GM23338 (cell line): ENCODE measurements around the gene COA6.
A peak's percentile ranks its signal among the peaks of the same experiment; 100 is the strongest.
"Not testable (repeated sequence)": the region's sequence is repeated elsewhere in the genome, so short reads cannot be mapped to it uniquely, and the experiment has no call there.

Source experiments
- CREB1 ChIP-seq: fragments of 250-450 bp; sonication (Bioruptor Pico); IDR thresholded peaks from 2 replicates; pipeline ENCODE4 v1.5.0; 2020; ENCODE audit warnings: low read depth, mild to moderate bottlenecking, moderate library complexity
- CTCF ChIP-seq, 2 experiments: fragments of 200-600 bp in 1 of 2; sonication (generic) in 1 of 2; conservative IDR thresholded peaks; 2 replicates each; pipeline versions ENCODE4 v1.5.1 to v1.6.1; 2016 to 2017; ENCODE audit warnings: antibody characterized with exemption in 2 of 2, low read depth in 2 of 2, mild to moderate bottlenecking in 2 of 2, moderate library complexity in 1 of 2
- ETS1 ChIP-seq: IDR thresholded peaks from 2 replicates; pipeline ENCODE4 v1.6.1; 2016; ENCODE audit warnings: antibody characterized with exemption
- EZH2 ChIP-seq: fragments of 200-600 bp; sonication (generic); IDR thresholded peaks from one replicate; pipeline ENCODE4 v1.8.0; 2017; ENCODE audit warnings: antibody characterized with exemption, mild to moderate bottlenecking, low read depth; ENCODE audit not compliant: unreplicated experiment
- EZH2phosphoT487 ChIP-seq: fragments of 200-600 bp; sonication (generic); IDR thresholded peaks from one replicate; pipeline ENCODE4 v1.8.1; 2018; ENCODE audit warnings: antibody characterized with exemption; ENCODE audit not compliant: unreplicated experiment
- JUNB ChIP-seq: IDR thresholded peaks from one replicate; pipeline ENCODE4 v1.6.1; 2016; ENCODE audit warnings: antibody characterized with exemption; ENCODE audit not compliant: unreplicated experiment
- NANOG ChIP-seq: IDR thresholded peaks from 2 replicates; pipeline ENCODE4 v1.6.1; 2016; ENCODE audit warnings: antibody characterized with exemption, borderline replicate concordance
- POLR2AphosphoS5 ChIP-seq: IDR thresholded peaks from 2 replicates; pipeline ENCODE4 v1.6.1; 2016; ENCODE audit warnings: antibody characterized with exemption, low read depth
- REST ChIP-seq: IDR thresholded peaks from one replicate; pipeline ENCODE4 v1.6.1; 2018; ENCODE audit warnings: antibody characterized with exemption; ENCODE audit not compliant: unreplicated experiment
- ZNF114 ChIP-seq: fragments of 250-450 bp; sonication (Bioruptor Pico); IDR thresholded peaks from 2 replicates; pipeline ENCODE4 v1.5.0; 2020; ENCODE audit warnings: mild to moderate bottlenecking, moderate library complexity
- ZNF331 ChIP-seq: fragments of 250-450 bp; sonication (Bioruptor Pico); IDR thresholded peaks from 2 replicates; pipeline ENCODE4 v1.5.0; 2020; ENCODE audit warnings: low read depth, mild to moderate bottlenecking, moderate library complexity
- ZNF462 ChIP-seq: fragments of 250-450 bp; sonication (Bioruptor Pico); IDR thresholded peaks from 2 replicates; pipeline ENCODE4 v1.5.0; 2020; ENCODE audit warnings: mild to moderate bottlenecking, moderate library complexity

GRCh38 chr1:234379591-234380109 lies 6.4 kb downstream of the COA6 start:
- TF ChIP-seq ZNF331; REST; EZH2phosphoT487; POLR2AphosphoS5; EZH2; JUNB; NANOG; CREB1 (CRISPR knock-in tag); ETS1; ZNF114 (CRISPR knock-in tag); ZNF462: not testable (repeated sequence)
- 0 out of 4 replicates have a peak, but pooled peaks of 1 of the 2 experiments have one; percentile 8 for TF ChIP-seq CTCF (conservative IDR thresholded peaks at IDR 0.05; ENCODE audit: low read depth in 2 of 2)
